ENCODE measurements around the gene ARHGDIA.

ARHGDIA gene

GRCh38 chr17:81852237-81852636 lies 18.9 kb downstream of the ARHGDIA start:
- 96 to 98% methylated on average over 12 of the region's 12 CpGs for WGBS, 2 experiments
- peaks cover 50% of the 10 kb centered on the region for H3K36me3 ChIP-seq (ENCODE audit: control insufficient read depth, insufficient read depth, low read length)
- H3K27me3 ChIP-seq (ENCODE audit: control insufficient read depth, insufficient read depth, low read length, poor library complexity, severe bottlenecking), result no peaks in the 10 kb centered on the region
- no peak overlapping the region for H3K27ac ChIP-seq (ENCODE audit: insufficient read depth, low read depth, low read length, poor library complexity, severe bottlenecking)
- no peaks in the 10 kb centered on the region for H3K9me3 ChIP-seq (ENCODE audit: control insufficient read depth, low read length)
- H3K4me3 ChIP-seq (ENCODE audit: insufficient read depth, low read depth, low read length), result no peak overlapping the region
- no peaks in the 10 kb centered on the region for H3K4me1 ChIP-seq (ENCODE audit: control insufficient read depth, insufficient read depth, low read length)

GRCh38 chr17:81851423-81851822 lies 19.7 kb downstream of the ARHGDIA start:
- WGBS, 2 experiments, result 96% methylated on average over 16 of the region's 16 CpGs
- no peak overlapping the region for H3K4me3 ChIP-seq (ENCODE audit: insufficient read depth, low read depth, low read length)
- H3K27me3 ChIP-seq (ENCODE audit: control insufficient read depth, insufficient read depth, low read length, poor library complexity, severe bottlenecking), result no peaks in the 10 kb centered on the region
- H3K9me3 ChIP-seq (ENCODE audit: control insufficient read depth, low read length), result no peaks in the 10 kb centered on the region
- no peaks in the 10 kb centered on the region for H3K4me1 ChIP-seq (ENCODE audit: control insufficient read depth, insufficient read depth, low read length)
- H3K36me3 ChIP-seq (ENCODE audit: control insufficient read depth, insufficient read depth, low read length), result peaks cover 59% of the 10 kb centered on the region
- no peak overlapping the region for H3K27ac ChIP-seq (ENCODE audit: insufficient read depth, low read depth, low read length, poor library complexity, severe bottlenecking)

GRCh38 chr17:81849457-81849856 lies 21.7 kb downstream of the ARHGDIA start:
- Histone ChIP-seq H3K4me3 (ENCODE audit: insufficient read depth, low read depth, low read length) (no peak overlapping the region), H3K27me3 (ENCODE audit: control insufficient read depth, insufficient read depth, low read length, poor library complexity, severe bottlenecking) (no peaks in the 10 kb centered on the region), H3K9me3 (ENCODE audit: control insufficient read depth, low read length) (no peaks in the 10 kb centered on the region), H3K36me3 (ENCODE audit: control insufficient read depth, insufficient read depth, low read length) (peaks cover 69% of the 10 kb centered on the region), H3K4me1 (ENCODE audit: control insufficient read depth, insufficient read depth, low read length) (no peaks in the 10 kb centered on the region), H3K27ac (ENCODE audit: insufficient read depth, low read depth, low read length, poor library complexity, severe bottlenecking) (no peak overlapping the region)
- 92 to 96% methylated on average over 10 to 12 of the region's 12 CpGs for WGBS, 2 experiments

- H3K27me3 ChIP-seq (ENCODE audit: control insufficient read depth, insufficient read depth, low read length, poor library complexity, severe bottlenecking), result no peaks in the 10 kb centered on the region
- H3K27ac ChIP-seq (ENCODE audit: insufficient read depth, low read depth, low read length, poor library complexity, severe bottlenecking), result no peak overlapping the region
- no peaks in the 10 kb centered on the region for H3K9me3 ChIP-seq (ENCODE audit: control insufficient read depth, low read length)
- WGBS, 2 experiments, result 93 to 94% methylated on average over 24 of the region's 24 CpGs
- peaks cover 59% of the 10 kb centered on the region for H3K36me3 ChIP-seq (ENCODE audit: control insufficient read depth, insufficient read depth, low read length)
- H3K4me3 ChIP-seq (ENCODE audit: insufficient read depth, low read depth, low read length), result no peak overlapping the region
- no peaks in the 10 kb centered on the region for H3K4me1 ChIP-seq (ENCODE audit: control insufficient read depth, insufficient read depth, low read length)
These were observed 24.1 kb downstream of the ARHGDIA start for GRCh38 chr17:81846743-81847689.

- Histone ChIP-seq H3K27ac (ENCODE audit: insufficient read depth, low read depth, low read length, poor library complexity, severe bottlenecking) (no peak overlapping the region), H3K36me3 (ENCODE audit: control insufficient read depth, insufficient read depth, low read length) (peaks cover 51% of the 10 kb centered on the region), H3K4me3 (ENCODE audit: insufficient read depth, low read depth, low read length) (no peak overlapping the region), H3K27me3 (ENCODE audit: control insufficient read depth, insufficient read depth, low read length, poor library complexity, severe bottlenecking) (no peaks in the 10 kb centered on the region), H3K9me3 (ENCODE audit: control insufficient read depth, low read length) (no peaks in the 10 kb centered on the region), H3K4me1 (ENCODE audit: control insufficient read depth, insufficient read depth, low read length) (no peaks in the 10 kb centered on the region)
- 96% methylated on average over 38 of the region's 38 CpGs for WGBS, 2 experiments
These were observed 25.0 kb downstream of the ARHGDIA start for GRCh38 chr17:81845881-81846742.

GRCh38 chr17:81845361-81845760 lies 25.8 kb downstream of the ARHGDIA start:
- Histone ChIP-seq H3K27ac (ENCODE audit: insufficient read depth, low read depth, low read length, poor library complexity, severe bottlenecking) (no peak overlapping the region), H3K36me3 (ENCODE audit: control insufficient read depth, insufficient read depth, low read length) (peaks cover 46% of the 10 kb centered on the region), H3K9me3 (ENCODE audit: control insufficient read depth, low read length) (no peaks in the 10 kb centered on the region), H3K27me3 (ENCODE audit: control insufficient read depth, insufficient read depth, low read length, poor library complexity, severe bottlenecking) (no peaks in the 10 kb centered on the region), H3K4me1 (ENCODE audit: control insufficient read depth, insufficient read depth, low read length) (no peaks in the 10 kb centered on the region), H3K4me3 (ENCODE audit: insufficient read depth, low read depth, low read length) (no peak overlapping the region)
- WGBS, 2 experiments, result 91 to 92% methylated on average over 13 of the region's 13 CpGs

GRCh38 chr17:81844887-81845286 lies 26.2 kb downstream of the ARHGDIA start:
- H3K27me3 ChIP-seq (ENCODE audit: control insufficient read depth, insufficient read depth, low read length, poor library complexity, severe bottlenecking), result no peaks in the 10 kb centered on the region
- H3K27ac ChIP-seq (ENCODE audit: insufficient read depth, low read depth, low read length, poor library complexity, severe bottlenecking), result no peak overlapping the region
- WGBS, 2 experiments, result 95% methylated on average over 13 of the region's 13 CpGs
- H3K36me3 ChIP-seq (ENCODE audit: control insufficient read depth, insufficient read depth, low read length), result peaks cover 46% of the 10 kb centered on the region
- no peaks in the 10 kb centered on the region for H3K9me3 ChIP-seq (ENCODE audit: control insufficient read depth, low read length)
- no peaks in the 10 kb centered on the region for H3K4me1 ChIP-seq (ENCODE audit: control insufficient read depth, insufficient read depth, low read length)
- H3K4me3 ChIP-seq (ENCODE audit: insufficient read depth, low read depth, low read length), result no peak overlapping the region

GRCh38 chr17:81844327-81844851 lies 26.7 kb downstream of the ARHGDIA start:
- Histone ChIP-seq H3K27ac (ENCODE audit: insufficient read depth, low read depth, low read length, poor library complexity, severe bottlenecking) (no peak overlapping the region), H3K36me3 (ENCODE audit: control insufficient read depth, insufficient read depth, low read length) (peaks cover 46% of the 10 kb centered on the region), H3K27me3 (ENCODE audit: control insufficient read depth, insufficient read depth, low read length, poor library complexity, severe bottlenecking) (no peaks in the 10 kb centered on the region), H3K9me3 (ENCODE audit: control insufficient read depth, low read length) (no peaks in the 10 kb centered on the region), H3K4me3 (ENCODE audit: insufficient read depth, low read depth, low read length) (no peak overlapping the region), H3K4me1 (ENCODE audit: control insufficient read depth, insufficient read depth, low read length) (no peaks in the 10 kb centered on the region)
- 94% methylated on average over 14 of the region's 14 CpGs for WGBS, 2 experiments

- Histone ChIP-seq H3K9me3 (ENCODE audit: control insufficient read depth, low read length) (no peaks in the 10 kb centered on the region), H3K4me3 (ENCODE audit: insufficient read depth, low read depth, low read length) (no peak overlapping the region), H3K27me3 (ENCODE audit: control insufficient read depth, insufficient read depth, low read length, poor library complexity, severe bottlenecking) (no peaks in the 10 kb centered on the region), H3K36me3 (ENCODE audit: control insufficient read depth, insufficient read depth, low read length) (peaks cover 46% of the 10 kb centered on the region), H3K27ac (ENCODE audit: insufficient read depth, low read depth, low read length, poor library complexity, severe bottlenecking) (no peak overlapping the region), H3K4me1 (ENCODE audit: control insufficient read depth, insufficient read depth, low read length) (peaks cover 3% of the 10 kb centered on the region)
- WGBS, 2 experiments, result 95 to 96% methylated on average over 30 of the region's 30 CpGs
These were observed 27.3 kb downstream of the ARHGDIA start for GRCh38 chr17:81843713-81844326.
